GM23338 (cell line): Measurements from ENCODE around the gene MAMLD1. TPM values are rescaled to one million over a fixed set of nuclear protein-coding genes. Genes with fewer than 3 reads are reported as not detected.

Experiments
- ATAC-seq: fragments of 200-7000 bp; cut with Tn5 transposase; 3 replicates; pipeline ENCODE4 v1.9.1; 2020
- DNase-seq: peaks from one replicate; pipeline ENCODE4 v3.0.0-alpha.2; 2015; ENCODE audit warnings: low spot score
- H2AFZ ChIP-seq: fragments of 200-600 bp; sonication (generic); 2 replicates; pipeline ENCODE4 v1.8.0; 2016; ENCODE audit warnings: antibody characterized with exemption, mild to moderate bottlenecking, moderate library complexity
- H3F3A ChIP-seq: fragments of 200-600 bp; sonication (generic); replicated peaks from 2 replicates; pipeline ENCODE4 v1.8.0; 2017; ENCODE audit warnings: antibody characterized with exemption, mixed run types, low read depth
- H3K27ac ChIP-seq: fragments of 200-600 bp; sonication (generic); 2 replicates; pipeline ENCODE4 v1.6.1; 2016; ENCODE audit warnings: low read depth
- H3K27me3 ChIP-seq: fragments of 200-600 bp; sonication (generic); 2 replicates; pipeline ENCODE4 v1.8.0; 2016; ENCODE audit warnings: mild to moderate bottlenecking, mixed run types, moderate library complexity; ENCODE audit not compliant: insufficient read depth
- H3K36me3 ChIP-seq: fragments of 200-600 bp; sonication (generic); 2 replicates; pipeline ENCODE4 v1.8.0; 2016; ENCODE audit warnings: mild to moderate bottlenecking; ENCODE audit not compliant: insufficient read depth
- H3K4me1 ChIP-seq: fragments of 200-600 bp; sonication (generic); 2 replicates; pipeline ENCODE4 v1.8.0; 2016; ENCODE audit warnings: mild to moderate bottlenecking, moderate library complexity; ENCODE audit not compliant: insufficient read depth
- H3K4me2 ChIP-seq: fragments of 200-600 bp; sonication (generic); 2 replicates; pipeline ENCODE4 v1.7.1; 2017; ENCODE audit warnings: mixed run types
- H3K4me3 ChIP-seq: fragments of 200-600 bp; sonication (generic); 2 replicates; pipeline ENCODE4 v1.6.1; 2016; ENCODE audit warnings: mixed run types
- H3K79me2 ChIP-seq: fragments of 200-600 bp; sonication (generic); replicated peaks from 2 replicates; pipeline ENCODE4 v1.8.0; 2017; ENCODE audit warnings: mild to moderate bottlenecking; ENCODE audit not compliant: insufficient read depth
- H3K9me2 ChIP-seq: fragments of 200-600 bp; sonication (generic); 2 replicates; pipeline ENCODE4 v1.8.0; 2017; ENCODE audit not compliant: insufficient read depth
- H4K20me1 ChIP-seq: fragments of 200-600 bp; sonication (generic); replicated peaks from 2 replicates; pipeline ENCODE4 v1.8.0; 2017; ENCODE audit warnings: mild to moderate bottlenecking; ENCODE audit not compliant: insufficient read depth
- H3K27ac Mint-ChIP-seq: 2 replicates; pipeline ENCODE4 v1.8.0; 2020; ENCODE audit warnings: inconsistent platforms, mild to moderate bottlenecking, moderate library complexity, mixed read lengths
- H3K27me3 Mint-ChIP-seq: 3 replicates; pipeline ENCODE4 v1.8.0; 2022; ENCODE audit warnings: low read depth, mild to moderate bottlenecking, moderate library complexity, mixed read lengths, inconsistent platforms; ENCODE audit not compliant: insufficient read depth, poor library complexity
- H3K36me3 Mint-ChIP-seq: 3 replicates; pipeline ENCODE4 v1.8.0; 2021; ENCODE audit warnings: low read depth, mild to moderate bottlenecking, inconsistent platforms, moderate library complexity, mixed read lengths
- H3K4me1 Mint-ChIP-seq: 3 replicates; pipeline ENCODE4 v1.8.0; 2020; ENCODE audit warnings: mild to moderate bottlenecking, inconsistent platforms, mixed read lengths
- H3K4me3 Mint-ChIP-seq: 3 replicates; pipeline ENCODE4 v1.8.0; 2021; ENCODE audit warnings: moderate library complexity, mild to moderate bottlenecking, inconsistent platforms, mixed read lengths
- H3K9me3 Mint-ChIP-seq: 3 replicates; pipeline ENCODE4 v1.8.0; 2020; ENCODE audit warnings: moderate library complexity, mild to moderate bottlenecking, inconsistent platforms, mixed read lengths
- CREB1 ChIP-seq: fragments of 250-450 bp; sonication (Bioruptor Pico); IDR thresholded peaks from 2 replicates; pipeline ENCODE4 v1.5.0; 2020; ENCODE audit warnings: low read depth, mild to moderate bottlenecking, moderate library complexity
- EZH2 ChIP-seq: fragments of 200-600 bp; sonication (generic); IDR thresholded peaks from one replicate; pipeline ENCODE4 v1.8.0; 2017; ENCODE audit warnings: antibody characterized with exemption, mild to moderate bottlenecking, low read depth; ENCODE audit not compliant: unreplicated experiment
- EZH2phosphoT487 ChIP-seq: fragments of 200-600 bp; sonication (generic); IDR thresholded peaks from one replicate; pipeline ENCODE4 v1.8.1; 2018; ENCODE audit warnings: antibody characterized with exemption; ENCODE audit not compliant: unreplicated experiment
- NANOG ChIP-seq: IDR thresholded peaks from 2 replicates; pipeline ENCODE4 v1.6.1; 2016; ENCODE audit warnings: antibody characterized with exemption, borderline replicate concordance
- STAT1 ChIP-seq: IDR thresholded peaks from one replicate; pipeline ENCODE4 v1.6.1; 2016; ENCODE audit warnings: antibody characterized with exemption; ENCODE audit not compliant: unreplicated experiment
- ZNF114 ChIP-seq: fragments of 250-450 bp; sonication (Bioruptor Pico); IDR thresholded peaks from 2 replicates; pipeline ENCODE4 v1.5.0; 2020; ENCODE audit warnings: mild to moderate bottlenecking, moderate library complexity
- ZNF331 ChIP-seq: fragments of 250-450 bp; sonication (Bioruptor Pico); IDR thresholded peaks from 2 replicates; pipeline ENCODE4 v1.5.0; 2020; ENCODE audit warnings: low read depth, mild to moderate bottlenecking, moderate library complexity
- polyA plus RNA-seq: library from polyadenylated mRNA; unstranded; fragments of >200 nt; fragmentation: Nextera tagmentation; extraction: Ambion mirVana; gene quantifications from 2 replicates; pipeline ENCODE4 v1.2.1, GENCODE V29; 2016
- total RNA-seq: library from RNA; depleted of rRNA; stranded (reverse); fragments of >200 nt; shearing (Covaris generic); gene quantifications from 2 replicates; pipeline ENCODE4 v1.2.3, GENCODE V29; 2014
- TF ChIP-seq, protein P1 (sequence below), 2 experiments: fragments of 200-600 bp in 1 of 2; sonication (generic) in 1 of 2; conservative IDR thresholded peaks; 2 replicates each; pipeline versions ENCODE4 v1.5.1 to v1.6.1; 2016 to 2017; ENCODE audit warnings: antibody characterized with exemption in 2 of 2, low read depth in 2 of 2, mild to moderate bottlenecking in 2 of 2, moderate library complexity in 1 of 2
- TF ChIP-seq, protein P2 (sequence below): IDR thresholded peaks from one replicate; pipeline ENCODE4 v1.6.1; 2018; ENCODE audit warnings: antibody characterized with exemption; ENCODE audit not compliant: unreplicated experiment
- TF ChIP-seq, protein P3 (sequence below): fragments of 250-450 bp; sonication (Bioruptor Pico); IDR thresholded peaks from 2 replicates; pipeline ENCODE4 v1.5.0; 2020; ENCODE audit warnings: mild to moderate bottlenecking, moderate library complexity
- TF ChIP-seq, protein P4 (sequence below): IDR thresholded peaks from 2 replicates; pipeline ENCODE4 v1.6.1; 2016; ENCODE audit warnings: antibody characterized with exemption

The MAMLD1 gene
- total and polyA plus RNA-seq, 2 experiments from 2014 or later: 0.13 to 0.21 TPM

DNA sequence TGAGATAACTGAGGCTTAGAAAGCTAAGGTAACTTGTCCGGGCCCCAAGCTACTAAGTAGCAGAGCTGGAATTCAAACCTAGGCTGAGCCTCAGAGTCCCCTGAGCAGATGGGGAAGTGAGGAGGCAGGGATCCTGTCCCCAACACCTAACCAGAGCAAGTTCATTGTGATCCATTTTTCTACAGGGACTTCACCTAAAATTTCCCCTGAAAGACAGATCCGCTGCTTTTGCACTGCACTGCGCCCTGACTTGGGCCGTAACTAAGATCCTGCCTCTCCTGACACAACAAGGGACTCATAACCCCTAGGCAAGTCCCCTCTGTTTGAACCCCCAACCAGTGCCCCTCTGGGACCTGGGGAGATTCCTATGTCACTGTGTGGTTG is 179.7 kb downstream of the MAMLD1 start:
- H3F3A ChIP-seq: no peaks in the 10 kb centered on the region
- DNase-seq: no peak
- H3K79me2 ChIP-seq: no peaks in the 10 kb centered on the region
- peaks cover 13% of the 10 kb centered on the region for H3K27me3 ChIP-seq
- no peaks in the 10 kb centered on the region for H3K36me3 Mint-ChIP-seq
- H3K4me1 ChIP-seq: no peaks in the 10 kb centered on the region
- peaks cover 8% of the 10 kb centered on the region; the same call in 2 of the 3 replicates for H3K4me1 Mint-ChIP-seq
- H3K27ac Mint-ChIP-seq: no peak overlapping the region
- no peak overlapping the region for H3K4me3 ChIP-seq
- no peaks in the 10 kb centered on the region for H4K20me1 ChIP-seq
- no peak overlapping the region for H3K4me3 Mint-ChIP-seq
- H2AFZ ChIP-seq: no peak overlapping the region
- H3K36me3 ChIP-seq: no peaks in the 10 kb centered on the region
- no peak for ATAC-seq
- no peaks in the 10 kb centered on the region for H3K9me2 ChIP-seq
- H3K27me3 Mint-ChIP-seq: peaks cover 12% of the 10 kb centered on the region
- H3K4me2 ChIP-seq: no peak overlapping the region
- H3K9me3 Mint-ChIP-seq: no peaks in the 10 kb centered on the region
- no peak overlapping the region for H3K27ac ChIP-seq
- TF ChIP-seq NANOG: no peak
- TF ChIP-seq, protein P1, sequence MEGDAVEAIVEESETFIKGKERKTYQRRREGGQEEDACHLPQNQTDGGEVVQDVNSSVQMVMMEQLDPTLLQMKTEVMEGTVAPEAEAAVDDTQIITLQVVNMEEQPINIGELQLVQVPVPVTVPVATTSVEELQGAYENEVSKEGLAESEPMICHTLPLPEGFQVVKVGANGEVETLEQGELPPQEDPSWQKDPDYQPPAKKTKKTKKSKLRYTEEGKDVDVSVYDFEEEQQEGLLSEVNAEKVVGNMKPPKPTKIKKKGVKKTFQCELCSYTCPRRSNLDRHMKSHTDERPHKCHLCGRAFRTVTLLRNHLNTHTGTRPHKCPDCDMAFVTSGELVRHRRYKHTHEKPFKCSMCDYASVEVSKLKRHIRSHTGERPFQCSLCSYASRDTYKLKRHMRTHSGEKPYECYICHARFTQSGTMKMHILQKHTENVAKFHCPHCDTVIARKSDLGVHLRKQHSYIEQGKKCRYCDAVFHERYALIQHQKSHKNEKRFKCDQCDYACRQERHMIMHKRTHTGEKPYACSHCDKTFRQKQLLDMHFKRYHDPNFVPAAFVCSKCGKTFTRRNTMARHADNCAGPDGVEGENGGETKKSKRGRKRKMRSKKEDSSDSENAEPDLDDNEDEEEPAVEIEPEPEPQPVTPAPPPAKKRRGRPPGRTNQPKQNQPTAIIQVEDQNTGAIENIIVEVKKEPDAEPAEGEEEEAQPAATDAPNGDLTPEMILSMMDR (conservative IDR thresholded peaks at IDR 0.05; ENCODE audit: low read depth in 2 of 2): no peak
- no peak for TF ChIP-seq EZH2
- no peak for TF ChIP-seq ZNF331 (CRISPR knock-in tag)
- TF ChIP-seq, protein P2, sequence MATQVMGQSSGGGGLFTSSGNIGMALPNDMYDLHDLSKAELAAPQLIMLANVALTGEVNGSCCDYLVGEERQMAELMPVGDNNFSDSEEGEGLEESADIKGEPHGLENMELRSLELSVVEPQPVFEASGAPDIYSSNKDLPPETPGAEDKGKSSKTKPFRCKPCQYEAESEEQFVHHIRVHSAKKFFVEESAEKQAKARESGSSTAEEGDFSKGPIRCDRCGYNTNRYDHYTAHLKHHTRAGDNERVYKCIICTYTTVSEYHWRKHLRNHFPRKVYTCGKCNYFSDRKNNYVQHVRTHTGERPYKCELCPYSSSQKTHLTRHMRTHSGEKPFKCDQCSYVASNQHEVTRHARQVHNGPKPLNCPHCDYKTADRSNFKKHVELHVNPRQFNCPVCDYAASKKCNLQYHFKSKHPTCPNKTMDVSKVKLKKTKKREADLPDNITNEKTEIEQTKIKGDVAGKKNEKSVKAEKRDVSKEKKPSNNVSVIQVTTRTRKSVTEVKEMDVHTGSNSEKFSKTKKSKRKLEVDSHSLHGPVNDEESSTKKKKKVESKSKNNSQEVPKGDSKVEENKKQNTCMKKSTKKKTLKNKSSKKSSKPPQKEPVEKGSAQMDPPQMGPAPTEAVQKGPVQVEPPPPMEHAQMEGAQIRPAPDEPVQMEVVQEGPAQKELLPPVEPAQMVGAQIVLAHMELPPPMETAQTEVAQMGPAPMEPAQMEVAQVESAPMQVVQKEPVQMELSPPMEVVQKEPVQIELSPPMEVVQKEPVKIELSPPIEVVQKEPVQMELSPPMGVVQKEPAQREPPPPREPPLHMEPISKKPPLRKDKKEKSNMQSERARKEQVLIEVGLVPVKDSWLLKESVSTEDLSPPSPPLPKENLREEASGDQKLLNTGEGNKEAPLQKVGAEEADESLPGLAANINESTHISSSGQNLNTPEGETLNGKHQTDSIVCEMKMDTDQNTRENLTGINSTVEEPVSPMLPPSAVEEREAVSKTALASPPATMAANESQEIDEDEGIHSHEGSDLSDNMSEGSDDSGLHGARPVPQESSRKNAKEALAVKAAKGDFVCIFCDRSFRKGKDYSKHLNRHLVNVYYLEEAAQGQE: no peak
- TF ChIP-seq, protein P3, sequence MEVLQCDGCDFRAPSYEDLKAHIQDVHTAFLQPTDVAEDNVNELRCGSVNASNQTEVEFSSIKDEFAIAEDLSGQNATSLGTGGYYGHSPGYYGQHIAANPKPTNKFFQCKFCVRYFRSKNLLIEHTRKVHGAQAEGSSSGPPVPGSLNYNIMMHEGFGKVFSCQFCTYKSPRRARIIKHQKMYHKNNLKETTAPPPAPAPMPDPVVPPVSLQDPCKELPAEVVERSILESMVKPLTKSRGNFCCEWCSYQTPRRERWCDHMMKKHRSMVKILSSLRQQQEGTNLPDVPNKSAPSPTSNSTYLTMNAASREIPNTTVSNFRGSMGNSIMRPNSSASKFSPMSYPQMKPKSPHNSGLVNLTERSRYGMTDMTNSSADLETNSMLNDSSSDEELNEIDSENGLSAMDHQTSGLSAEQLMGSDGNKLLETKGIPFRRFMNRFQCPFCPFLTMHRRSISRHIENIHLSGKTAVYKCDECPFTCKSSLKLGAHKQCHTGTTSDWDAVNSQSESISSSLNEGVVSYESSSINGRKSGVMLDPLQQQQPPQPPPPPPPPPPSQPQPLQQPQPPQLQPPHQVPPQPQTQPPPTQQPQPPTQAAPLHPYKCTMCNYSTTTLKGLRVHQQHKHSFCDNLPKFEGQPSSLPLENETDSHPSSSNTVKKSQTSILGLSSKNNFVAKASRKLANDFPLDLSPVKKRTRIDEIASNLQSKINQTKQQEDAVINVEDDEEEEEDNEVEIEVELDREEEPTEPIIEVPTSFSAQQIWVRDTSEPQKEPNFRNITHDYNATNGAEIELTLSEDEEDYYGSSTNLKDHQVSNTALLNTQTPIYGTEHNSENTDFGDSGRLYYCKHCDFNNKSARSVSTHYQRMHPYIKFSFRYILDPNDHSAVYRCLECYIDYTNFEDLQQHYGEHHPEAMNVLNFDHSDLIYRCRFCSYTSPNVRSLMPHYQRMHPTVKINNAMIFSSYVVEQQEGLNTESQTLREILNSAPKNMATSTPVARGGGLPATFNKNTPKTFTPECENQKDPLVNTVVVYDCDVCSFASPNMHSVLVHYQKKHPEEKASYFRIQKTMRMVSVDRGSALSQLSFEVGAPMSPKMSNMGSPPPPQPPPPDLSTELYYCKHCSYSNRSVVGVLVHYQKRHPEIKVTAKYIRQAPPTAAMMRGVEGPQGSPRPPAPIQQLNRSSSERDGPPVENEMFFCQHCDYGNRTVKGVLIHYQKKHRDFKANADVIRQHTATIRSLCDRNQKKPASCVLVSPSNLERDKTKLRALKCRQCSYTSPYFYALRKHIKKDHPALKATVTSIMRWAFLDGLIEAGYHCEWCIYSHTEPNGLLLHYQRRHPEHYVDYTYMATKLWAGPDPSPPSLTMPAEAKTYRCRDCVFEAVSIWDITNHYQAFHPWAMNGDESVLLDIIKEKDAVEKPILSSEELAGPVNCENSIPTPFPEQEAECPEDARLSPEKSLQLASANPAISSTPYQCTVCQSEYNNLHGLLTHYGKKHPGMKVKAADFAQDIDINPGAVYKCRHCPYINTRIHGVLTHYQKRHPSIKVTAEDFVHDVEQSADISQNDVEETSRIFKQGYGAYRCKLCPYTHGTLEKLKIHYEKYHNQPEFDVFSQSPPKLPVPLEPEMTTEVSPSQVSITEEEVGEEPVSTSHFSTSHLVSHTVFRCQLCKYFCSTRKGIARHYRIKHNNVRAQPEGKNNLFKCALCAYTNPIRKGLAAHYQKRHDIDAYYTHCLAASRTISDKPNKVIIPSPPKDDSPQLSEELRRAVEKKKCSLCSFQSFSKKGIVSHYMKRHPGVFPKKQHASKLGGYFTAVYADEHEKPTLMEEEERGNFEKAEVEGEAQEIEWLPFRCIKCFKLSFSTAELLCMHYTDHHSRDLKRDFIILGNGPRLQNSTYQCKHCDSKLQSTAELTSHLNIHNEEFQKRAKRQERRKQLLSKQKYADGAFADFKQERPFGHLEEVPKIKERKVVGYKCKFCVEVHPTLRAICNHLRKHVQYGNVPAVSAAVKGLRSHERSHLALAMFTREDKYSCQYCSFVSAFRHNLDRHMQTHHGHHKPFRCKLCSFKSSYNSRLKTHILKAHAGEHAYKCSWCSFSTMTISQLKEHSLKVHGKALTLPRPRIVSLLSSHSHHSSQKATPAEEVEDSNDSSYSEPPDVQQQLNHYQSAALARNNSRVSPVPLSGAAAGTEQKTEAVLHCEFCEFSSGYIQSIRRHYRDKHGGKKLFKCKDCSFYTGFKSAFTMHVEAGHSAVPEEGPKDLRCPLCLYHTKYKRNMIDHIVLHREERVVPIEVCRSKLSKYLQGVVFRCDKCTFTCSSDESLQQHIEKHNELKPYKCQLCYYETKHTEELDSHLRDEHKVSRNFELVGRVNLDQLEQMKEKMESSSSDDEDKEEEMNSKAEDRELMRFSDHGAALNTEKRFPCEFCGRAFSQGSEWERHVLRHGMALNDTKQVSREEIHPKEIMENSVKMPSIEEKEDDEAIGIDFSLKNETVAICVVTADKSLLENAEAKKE (CRISPR knock-in tag): no peak
- TF ChIP-seq STAT1: no peak
- TF ChIP-seq, protein P4, sequence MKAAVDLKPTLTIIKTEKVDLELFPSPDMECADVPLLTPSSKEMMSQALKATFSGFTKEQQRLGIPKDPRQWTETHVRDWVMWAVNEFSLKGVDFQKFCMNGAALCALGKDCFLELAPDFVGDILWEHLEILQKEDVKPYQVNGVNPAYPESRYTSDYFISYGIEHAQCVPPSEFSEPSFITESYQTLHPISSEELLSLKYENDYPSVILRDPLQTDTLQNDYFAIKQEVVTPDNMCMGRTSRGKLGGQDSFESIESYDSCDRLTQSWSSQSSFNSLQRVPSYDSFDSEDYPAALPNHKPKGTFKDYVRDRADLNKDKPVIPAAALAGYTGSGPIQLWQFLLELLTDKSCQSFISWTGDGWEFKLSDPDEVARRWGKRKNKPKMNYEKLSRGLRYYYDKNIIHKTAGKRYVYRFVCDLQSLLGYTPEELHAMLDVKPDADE: no peak
- no peak for TF ChIP-seq EZH2phosphoT487
- no peak for TF ChIP-seq CREB1 (CRISPR knock-in tag)
- no peak for TF ChIP-seq ZNF114 (CRISPR knock-in tag)
